ENCODE data around the gene OPN5.

OPN5 gene

DNA sequence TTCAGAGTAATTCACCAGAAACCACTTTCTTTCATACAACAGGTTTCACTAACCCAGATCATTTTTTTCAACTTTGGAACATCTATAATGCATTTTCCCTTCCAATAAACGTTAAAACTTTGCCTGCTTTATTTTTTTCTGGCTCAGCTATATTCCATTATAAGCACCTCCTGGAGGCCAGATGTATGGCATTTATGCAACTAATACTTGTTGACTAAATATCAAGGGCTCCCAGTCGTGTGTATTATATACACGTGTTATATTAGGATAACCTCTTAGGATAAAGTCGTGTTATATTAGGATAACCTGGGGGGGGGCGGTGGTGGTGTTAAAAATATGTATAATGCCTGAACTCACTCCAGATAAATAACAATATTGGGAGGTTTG is 6.7 kb downstream of the OPN5 start:
- DNase-seq (ENCODE audit: low read depth): no peak

DNA sequence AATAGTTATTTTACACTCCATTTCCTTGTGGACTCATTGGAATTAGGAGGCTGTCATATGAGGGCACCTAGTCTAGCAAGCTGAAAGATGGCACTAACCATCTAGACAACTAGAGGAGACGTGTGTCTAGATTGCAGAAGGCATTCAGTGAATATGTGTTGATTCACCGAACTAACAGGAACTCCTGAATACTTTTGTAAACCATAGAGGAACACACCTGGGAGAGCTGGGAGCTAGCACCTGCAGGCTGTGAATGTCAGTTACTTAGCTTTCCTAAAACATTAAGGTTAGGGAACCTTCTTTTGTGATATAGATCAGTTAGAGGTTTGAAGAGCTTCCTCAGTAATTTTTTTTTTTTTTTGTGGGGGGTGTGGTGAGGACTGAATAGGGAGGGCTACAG is 7.7 kb downstream of the OPN5 start:
- DNase-seq (ENCODE audit: low read depth): no peak

DNA sequence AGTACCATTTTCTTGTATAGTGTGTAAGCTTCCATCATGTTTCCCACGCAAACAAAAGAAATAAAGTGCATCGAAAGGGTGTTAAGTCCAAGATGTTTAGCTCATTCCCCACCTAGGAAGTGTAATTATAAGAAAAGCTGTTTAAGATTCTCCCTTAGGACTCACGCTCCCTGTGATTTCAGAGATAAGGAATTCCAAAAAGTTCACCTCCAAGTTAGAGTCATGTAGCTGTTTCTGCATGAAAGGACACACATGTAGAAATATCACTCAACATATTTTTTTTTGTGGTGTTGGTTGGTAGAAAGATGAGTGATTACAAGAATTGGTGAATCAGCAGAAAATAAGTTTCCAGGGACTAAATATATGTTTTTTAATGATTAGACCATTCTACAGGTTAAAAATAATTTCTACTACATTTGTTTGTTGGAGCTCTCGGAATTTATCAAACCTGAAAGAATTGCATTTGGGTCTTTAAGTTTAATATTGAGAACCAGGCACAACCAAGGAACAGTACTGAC is 10.4 kb downstream of the OPN5 start:
- DNase-seq (ENCODE audit: low read depth): no peak

DNA sequence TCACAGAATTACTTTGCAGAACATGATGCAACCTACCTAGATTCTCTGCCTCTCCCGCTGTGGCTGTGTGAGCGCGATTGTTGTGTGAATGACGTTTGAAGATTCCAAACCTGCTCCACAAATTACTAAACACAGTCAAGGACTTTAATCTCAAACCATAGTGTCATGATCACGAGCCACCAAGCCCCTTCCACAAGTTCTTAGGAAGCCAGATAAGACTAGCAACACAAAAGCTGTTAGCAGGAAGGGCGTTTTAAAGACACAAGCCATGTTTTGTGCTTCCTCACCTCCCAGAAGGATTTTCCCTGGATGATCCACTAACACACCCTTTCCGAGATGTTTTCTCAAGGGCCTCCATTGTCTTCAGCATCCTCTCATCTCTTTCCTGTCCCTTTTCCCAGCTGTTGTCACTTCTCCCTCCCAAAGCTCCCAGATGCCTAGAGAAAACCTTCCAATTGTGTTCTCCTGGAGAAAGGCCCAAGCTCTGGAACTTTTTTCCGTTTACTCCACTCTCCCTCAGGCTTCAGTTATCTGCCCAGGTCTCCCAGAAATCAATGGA is 12.8 kb downstream of the OPN5 start:
- no peak for DNase-seq (ENCODE audit: low read depth)

DNA sequence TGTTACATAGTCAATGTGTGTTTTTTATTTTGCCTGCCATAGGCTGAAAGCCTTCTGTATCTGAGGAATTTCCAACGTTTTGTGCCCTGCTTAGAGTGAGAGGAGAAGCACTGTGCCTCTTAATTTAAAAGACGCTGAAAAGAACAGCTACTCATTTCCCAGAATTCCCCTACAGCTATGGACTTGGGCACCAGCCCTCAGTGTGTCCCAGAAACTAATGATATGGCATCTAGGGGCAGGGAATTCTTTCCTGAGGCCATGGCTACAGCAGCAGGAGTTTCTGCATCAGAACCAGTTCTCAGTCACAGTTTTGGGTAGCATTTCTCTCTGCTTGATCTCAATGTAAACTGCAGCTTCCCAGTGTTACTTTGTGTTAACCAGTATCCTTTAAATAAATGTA is 20.2 kb downstream of the OPN5 start:
- no peak for DNase-seq (ENCODE audit: low read depth)

DNA sequence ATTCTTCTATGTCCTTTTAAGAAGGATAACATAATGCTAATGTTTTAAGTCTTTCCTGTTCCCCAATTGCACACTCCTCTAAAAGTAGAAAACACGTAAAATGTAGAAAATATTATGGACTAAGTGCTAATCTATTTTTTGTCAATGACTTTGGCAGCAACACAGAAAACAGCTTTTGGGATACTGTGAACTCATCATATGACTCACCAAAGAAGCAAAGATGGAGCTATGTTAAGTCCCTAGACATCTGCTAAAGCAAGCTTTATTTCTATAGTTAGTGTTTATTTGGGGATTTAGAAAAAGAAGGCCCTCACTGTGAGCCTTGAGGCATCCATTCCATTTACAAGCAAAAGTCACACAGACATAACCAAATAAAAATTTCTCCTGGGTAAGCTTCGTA is 23.0 kb downstream of the OPN5 start:
- DNase-seq (ENCODE audit: low read depth): peak; percentile 3

DNA sequence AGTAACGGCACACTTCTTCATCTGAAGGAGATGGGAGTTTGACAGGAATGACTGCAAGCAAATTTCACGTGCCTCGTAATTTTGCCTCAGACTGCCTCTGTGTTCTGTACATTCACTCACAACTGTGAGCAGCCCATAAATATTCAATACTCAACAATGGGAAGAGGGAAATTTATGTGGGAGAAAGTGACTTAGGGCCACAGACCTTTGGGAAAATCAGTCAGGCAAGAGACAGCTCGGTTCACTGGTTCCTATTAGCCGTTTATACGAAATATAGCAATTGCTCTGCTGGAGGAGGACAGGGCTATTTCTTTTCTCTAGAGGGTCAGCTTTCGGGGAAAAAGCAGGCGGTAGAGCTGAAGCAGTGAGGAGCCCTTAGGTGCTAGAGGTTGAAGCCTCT is 28.0 kb downstream of the OPN5 start:
- no peak for DNase-seq (ENCODE audit: low read depth)

DNA sequence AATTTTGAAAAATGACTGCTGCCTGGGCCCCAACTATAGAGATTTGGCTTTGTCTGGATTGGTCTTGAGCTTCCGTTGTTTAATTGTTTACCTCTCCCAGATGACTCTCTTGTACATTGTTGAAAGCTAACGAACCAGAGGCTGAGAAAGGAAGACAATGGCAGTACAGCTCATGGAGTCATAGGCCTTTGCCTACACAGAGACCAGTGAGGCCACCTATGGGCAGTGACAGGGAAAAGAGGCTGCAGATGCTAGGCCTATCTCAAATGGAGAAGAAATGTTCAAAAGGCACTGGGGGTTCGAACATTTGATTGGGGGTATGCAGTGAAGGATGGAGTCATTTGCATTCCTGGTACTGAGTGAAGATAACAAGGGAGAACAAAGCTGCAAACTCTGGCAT is 29.1 kb downstream of the OPN5 start:
- no peak for DNase-seq (ENCODE audit: low read depth)

DNA sequence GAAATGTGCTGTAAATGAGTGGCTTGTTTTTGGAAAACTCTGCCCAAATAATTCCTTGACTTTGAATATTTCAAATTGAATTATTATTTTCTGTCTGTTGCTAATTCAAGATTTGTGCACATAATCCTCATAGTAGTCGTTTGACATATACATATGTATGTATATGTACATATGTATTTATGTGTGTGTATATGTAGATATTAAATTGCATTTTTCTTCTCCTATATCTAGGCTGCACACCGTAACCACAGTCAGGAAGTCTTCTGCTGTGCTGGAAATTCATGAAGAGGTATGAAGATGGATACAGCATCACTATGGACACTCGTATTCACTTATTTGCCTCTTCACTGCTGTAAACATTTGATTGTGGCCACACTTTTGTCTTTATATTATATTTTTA is 29.6 kb downstream of the OPN5 start:
- DNase-seq (ENCODE audit: low read depth): no peak

DNA sequence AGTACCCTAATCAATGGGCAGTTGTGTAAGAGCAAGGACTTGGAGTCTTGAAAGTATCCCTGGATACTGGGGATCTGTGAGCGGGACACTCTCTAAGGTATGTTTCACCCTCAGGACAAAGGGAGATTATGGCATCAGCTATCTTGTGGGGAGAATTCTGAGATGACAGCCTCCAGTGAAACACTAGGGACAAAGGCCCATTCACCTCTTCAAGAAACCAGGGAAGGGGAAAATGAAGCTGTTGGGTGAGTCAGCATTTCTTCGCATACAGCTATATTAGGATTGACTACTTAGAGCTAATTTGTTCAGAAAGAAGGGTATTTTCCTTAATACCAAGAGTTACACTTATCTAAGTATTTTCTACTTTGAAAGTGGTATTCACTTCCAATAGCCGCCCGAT is 35.9 kb downstream of the OPN5 start:
- DNase-seq (ENCODE audit: low read depth): no peak

DNA sequence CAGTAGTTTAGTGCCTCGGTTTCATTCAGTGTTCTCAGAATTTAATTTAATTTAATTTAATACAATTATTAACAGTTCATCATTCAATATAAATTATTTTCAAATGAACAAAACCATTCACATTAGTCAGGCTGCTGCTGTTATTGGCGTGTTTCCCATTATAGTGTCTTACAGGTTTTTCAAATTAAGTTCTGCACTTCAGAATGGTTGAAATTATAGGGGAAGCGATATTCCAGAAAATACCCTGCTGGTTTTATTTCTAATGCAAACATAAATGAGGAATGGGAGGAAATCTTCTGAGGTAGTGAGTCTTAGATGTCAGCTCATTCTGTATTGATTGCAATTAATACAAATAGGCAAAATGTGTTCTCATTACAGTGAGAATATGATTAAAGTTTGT is 37.6 kb downstream of the OPN5 start:
- DNase-seq (ENCODE audit: low read depth): no peak

DNA sequence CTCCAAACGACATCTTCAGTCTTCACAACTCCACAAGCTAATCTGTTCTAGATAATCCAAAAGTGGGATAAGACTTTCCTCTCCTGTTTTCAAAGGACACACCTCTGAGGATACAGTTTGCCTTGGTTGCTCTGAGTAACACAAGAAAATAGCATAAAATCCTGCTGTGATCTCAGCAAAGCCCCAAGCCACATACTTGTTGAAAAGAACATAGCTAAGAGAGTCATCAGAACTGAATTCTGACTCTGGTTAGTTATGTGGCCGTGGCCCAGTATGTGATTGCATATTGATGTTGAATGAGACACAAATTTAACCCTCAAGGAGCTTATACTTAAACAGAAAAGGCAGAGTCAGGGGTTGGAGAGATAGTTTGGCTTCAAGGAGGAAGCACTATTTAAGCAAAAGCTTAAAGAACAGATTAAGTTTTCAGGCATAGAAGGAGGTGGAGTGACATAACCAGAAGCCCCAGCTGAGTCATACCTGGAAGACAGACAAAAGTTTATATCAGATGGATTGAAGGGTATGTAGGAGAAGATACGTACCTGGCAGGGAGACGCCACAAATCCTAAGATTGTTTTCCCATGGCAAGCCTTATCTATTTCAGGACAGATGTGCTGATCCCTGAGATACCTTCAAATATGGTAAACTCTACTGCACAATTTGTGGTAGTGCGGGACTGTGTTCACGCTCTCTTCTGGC is 41.2 kb downstream of the OPN5 start:
- DNase-seq (ENCODE audit: low read depth): peak; percentile 44

DNA sequence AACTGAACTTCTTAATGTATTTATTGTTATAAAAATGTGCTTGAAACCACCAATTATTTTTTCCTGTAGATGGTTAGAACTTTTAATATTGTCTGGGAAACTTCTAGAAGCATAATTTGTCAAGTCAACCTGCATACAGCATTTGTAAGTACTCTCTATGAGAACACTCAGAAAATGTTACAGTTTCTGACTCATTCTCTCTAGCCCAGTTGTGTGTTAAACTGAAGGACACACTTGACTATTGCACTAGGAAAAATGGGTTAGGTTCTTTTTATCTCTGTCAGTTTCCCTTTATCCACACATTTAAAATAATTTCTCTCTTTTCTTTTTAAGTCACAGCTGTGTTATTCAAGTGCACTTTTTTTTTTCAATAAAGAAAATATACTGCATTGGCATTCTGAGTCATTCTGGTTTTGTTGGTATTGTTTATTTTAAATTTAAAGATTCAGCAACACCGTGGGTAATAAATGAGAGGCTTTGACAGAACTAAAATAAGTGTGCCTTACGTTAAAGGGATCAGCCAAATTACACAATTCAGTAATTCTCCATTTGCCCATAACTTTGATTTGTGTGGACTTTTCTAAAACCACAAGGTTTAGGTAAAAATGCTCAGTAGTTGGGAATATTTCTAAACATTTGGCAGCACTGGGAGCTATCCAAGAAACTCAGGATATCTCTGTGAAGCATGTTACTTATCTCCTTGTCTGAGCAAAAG is 50.7 kb downstream of the OPN5 start:
- peak; percentile 87 for DNase-seq (ENCODE audit: low read depth)

DNA sequence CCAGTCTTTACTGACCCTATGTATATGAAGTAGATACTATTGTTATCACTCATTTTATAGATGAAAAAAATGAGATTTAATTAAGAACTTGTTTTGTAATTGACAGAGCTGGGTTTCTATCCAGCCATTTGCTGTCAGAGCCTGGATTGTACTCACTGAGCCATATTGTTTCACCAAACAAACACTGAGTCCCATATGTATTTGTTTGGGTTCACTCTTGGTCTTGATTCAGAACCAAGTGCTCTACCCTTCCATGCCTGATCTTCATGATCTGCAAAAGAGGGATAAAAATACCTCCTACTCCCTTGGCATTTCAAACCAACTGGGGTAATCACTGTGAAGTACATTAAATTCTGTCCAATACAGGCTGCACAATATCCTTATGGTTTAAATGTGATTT is 52.4 kb downstream of the OPN5 start:
- no peak for DNase-seq (ENCODE audit: low read depth)

DNA sequence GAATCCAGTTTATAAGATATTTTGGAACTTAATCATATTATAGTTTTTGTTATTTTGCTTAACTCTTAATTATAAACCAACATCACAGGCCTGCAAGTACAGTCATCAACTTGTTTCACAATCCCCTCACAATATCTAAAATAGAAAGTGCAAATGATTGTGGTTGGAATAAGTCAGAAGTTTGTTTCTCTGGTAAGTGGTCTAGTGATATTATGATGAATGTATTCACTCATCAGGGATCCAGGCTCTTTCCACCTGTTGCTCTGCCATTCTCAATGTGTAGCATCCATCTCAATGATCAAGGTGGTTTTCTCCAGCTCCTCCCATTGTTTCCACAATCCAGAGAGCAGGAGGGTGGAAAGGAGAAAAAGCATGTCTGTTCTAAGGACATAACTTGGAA is 54.2 kb downstream of the OPN5 start:
- peak; percentile 65 for DNase-seq (ENCODE audit: low read depth)

DNA sequence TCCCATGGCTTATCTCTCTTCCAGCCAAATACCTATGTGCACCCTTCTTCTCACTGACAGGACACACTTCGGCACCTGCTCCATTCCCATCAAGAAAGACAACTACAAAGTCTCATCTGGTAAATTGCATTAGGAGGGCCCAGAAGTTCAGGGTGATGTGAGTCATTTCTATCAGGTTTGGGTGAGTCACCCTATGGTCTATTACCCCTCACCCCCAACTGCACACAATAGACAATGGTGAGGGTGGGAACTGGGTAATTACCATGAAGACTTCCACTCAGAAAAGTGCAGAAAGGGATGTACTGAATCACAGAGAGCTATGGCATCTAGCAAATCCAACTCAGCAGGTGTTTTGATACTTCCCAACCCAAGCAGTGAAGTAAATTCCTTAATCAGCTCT is 54.8 kb downstream of the OPN5 start:
- no peak for DNase-seq (ENCODE audit: low read depth)

DNA sequence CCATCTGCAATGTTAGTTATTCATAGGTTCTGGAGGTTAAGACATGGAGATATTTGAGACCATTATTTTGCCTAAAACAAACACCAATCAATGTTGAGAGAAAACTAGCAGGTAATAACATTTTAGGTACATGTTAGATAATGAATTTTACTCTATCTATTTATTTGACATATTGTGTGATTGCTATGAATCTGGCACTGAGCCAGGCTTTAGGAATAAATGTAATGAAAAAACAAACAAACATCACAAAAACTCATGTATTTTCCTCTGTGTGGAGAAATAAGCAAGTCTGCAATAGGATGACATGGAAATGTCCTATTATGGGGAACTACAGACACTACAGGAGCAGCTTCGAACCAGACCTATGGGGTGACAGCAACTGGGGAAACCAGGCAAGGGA is 57.8 kb downstream of the OPN5 start:
- no peak for DNase-seq (ENCODE audit: low read depth)

DNA sequence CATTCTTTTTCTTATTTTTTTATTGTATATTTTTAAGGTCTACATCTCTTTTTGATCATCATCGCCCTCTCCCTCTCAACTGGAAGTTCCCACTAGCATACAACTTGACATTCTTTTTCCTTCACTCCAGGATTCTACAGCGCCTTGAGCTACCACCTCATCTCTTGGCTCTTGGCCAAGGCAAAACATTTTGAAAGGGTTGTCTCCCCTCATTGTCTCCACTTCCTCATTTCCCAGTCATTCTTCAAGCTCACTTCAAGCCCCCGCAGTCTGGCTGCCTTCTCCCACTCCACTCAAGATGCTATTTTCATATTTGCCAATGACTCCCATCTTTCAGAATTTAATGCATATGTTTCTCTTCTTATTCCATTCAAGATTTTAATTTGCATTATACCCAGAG is 63.0 kb downstream of the OPN5 start:
- no peak for DNase-seq (ENCODE audit: low read depth)

DNA sequence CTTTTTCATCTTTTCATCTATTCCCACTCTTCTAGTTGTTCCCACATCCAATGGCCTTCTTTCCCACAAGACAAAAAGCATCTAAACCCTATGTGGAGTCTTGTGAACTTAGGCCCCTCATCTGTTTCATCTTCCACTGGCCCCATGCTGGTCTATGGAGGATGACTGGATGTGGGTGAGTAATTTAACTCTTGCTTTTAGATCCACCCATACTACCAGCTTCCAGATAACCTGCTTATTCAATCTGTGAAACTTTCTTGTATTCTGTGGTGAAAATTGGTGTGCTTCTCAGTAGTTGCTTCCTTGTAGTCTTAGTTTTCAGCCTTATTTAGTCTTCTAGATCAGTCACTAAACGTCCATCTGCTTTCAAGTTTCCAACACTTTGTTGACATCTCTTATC is 64.9 kb downstream of the OPN5 start:
- DNase-seq (ENCODE audit: low read depth): no peak

DNA sequence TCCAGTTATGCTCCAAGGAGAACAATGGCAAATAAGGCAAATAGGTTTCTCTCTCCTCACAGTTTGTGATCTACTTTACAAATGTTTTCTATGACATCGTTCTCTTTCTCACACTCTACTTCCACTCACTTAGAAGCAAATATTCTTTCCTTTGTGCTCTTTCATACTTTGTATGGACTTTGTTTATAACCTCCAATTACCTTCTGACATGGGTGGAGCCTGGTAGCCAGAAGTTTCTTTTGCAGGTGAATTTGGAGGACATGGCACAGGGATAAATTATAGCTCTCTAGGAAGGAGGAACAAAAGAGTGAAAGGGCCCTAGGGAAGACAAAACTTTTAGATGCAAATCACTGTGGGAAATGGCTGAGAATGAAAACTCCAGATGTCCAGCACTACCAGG is 69.3 kb downstream of the OPN5 start:
- no peak for DNase-seq (ENCODE audit: low read depth)

DNA sequence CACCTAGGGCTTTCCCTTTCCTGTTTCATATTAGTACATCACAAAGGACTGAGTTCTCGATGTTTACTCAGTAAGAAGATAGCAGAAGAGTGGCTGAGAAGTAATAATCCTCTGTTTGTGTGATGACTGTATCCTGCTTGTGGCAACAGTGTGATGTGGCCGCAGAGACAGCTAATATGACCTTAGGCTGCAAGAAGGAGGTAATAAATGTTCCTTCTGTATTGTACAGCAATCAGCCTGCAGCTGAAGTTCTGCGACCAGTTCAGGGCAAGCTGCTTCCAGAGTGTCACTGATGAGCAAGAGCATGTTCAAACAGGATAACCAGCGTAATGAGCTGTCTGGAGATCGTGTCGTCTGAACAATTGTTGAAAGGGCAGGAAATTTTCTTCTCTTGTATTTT is 70.9 kb downstream of the OPN5 start:
- no peak for DNase-seq (ENCODE audit: low read depth)

DNA sequence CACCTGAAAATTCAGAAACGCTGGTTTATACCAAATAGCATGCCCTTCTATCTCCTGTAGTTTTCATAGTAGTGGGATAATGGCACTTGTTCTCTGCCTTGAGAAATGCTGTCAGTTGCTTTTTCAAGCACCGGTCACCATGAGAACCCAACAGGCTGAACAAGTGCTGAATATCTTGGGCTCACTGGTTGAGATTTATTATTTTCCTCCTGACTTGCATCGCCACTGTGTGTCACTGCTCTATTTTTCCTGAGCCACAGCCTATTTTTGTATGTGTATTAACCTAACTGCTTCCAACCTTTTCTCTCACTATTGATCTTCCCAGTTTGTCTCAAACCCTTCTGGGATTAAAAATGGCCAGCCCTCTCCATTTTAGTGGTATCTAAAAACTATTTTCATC is 71.9 kb downstream of the OPN5 start:
- no peak for DNase-seq (ENCODE audit: low read depth)

DNA sequence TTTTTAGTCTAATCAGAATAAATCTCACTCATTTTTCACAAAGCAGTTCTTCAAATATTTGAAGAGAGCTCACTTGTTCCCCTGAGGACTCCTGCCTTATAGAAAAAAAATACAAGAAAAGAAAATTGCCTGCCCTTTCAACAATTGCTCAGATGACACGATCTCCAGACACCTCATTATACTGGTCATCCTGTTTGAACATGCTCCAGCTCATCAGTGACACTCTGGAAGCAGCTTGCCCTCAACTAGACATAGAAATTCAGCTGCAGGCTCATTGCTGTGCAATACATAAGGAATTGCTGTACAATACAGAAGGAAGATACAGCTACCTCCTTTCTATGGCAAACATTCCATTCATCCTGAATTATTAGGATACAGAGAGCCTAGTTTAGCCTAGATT is 73.1 kb downstream of the OPN5 start:
- DNase-seq (ENCODE audit: low read depth): no peak

DNA sequence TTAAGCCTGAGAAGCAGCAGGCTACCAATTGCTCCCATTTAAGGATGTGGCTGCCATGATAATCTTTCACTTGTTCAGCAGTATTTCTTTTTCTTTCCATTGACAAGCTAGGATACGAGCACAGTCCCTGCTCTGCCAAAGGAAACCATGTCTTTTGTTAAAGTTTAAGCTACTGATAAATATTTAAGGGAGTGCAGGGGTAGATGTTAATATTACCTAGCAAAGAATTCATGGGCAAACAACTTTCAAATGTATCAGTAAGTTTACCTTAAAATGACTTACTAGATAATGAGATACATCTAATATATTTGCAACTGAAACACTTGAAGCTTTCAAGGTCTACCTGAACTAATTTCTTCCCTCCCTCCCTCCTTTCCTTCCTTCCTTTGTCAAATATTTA is 77.3 kb downstream of the OPN5 start:
- no peak for DNase-seq (ENCODE audit: low read depth)

All from amniotic epithelial cell (primary cell).